BE2C (cell line): Measurements from ENCODE around the gene LHFPL4.

Experiments
- DNase-seq: peaks from one replicate; pipeline ENCODE4 v3.0.0-alpha.2; 2020
- H3K27me3 ChIP-seq: fragments of 250-450 bp; sonication (Bioruptor Pico); 2 replicates; pipeline ENCODE4 v1.5.1; 2020; ENCODE audit warnings: mild to moderate bottlenecking
- H3K36me3 ChIP-seq: fragments of 250-450 bp; sonication (Bioruptor Pico); 2 replicates; pipeline ENCODE4 v1.5.1; 2020; ENCODE audit warnings: mild to moderate bottlenecking
- H3K4me1 ChIP-seq: fragments of 250-450 bp; sonication (Bioruptor Pico); 2 replicates; pipeline ENCODE4 v1.5.1; 2020
- H3K4me3 ChIP-seq: 2 replicates; pipeline ENCODE4 v1.5.1; 2011; ENCODE audit warnings: low read depth, low read length
- H3K9me3 ChIP-seq: fragments of 250-450 bp; sonication (Bioruptor Pico); 2 replicates; pipeline ENCODE4 v1.5.1; 2020
- CTCF ChIP-seq: IDR thresholded peaks from 2 replicates; pipeline ENCODE4 v1.5.1; 2012; ENCODE audit warnings: mild to moderate bottlenecking, low read depth, low read length

The LHFPL4 gene

GRCh38 chr3:9514956-9515355, 38.7 kb downstream of the LHFPL4 start:
- H3K9me3 ChIP-seq, result no peaks in the 10 kb centered on the region
- no peaks in the 10 kb centered on the region for H3K27me3 ChIP-seq
- no peak for DNase-seq
- no peaks in the 10 kb centered on the region for H3K4me1 ChIP-seq
- H3K36me3 ChIP-seq, result no peaks in the 10 kb centered on the region
- H3K4me3 ChIP-seq, result no peak overlapping the region
- TF ChIP-seq CTCF, result no peak

- no peak for DNase-seq
- TF ChIP-seq CTCF, result no peak
- Histone ChIP-seq H3K36me3 (no peaks in the 10 kb centered on the region), H3K4me3 (no peak overlapping the region), H3K4me1 (no peaks in the 10 kb centered on the region), H3K27me3 (no peaks in the 10 kb centered on the region), H3K9me3 (no peaks in the 10 kb centered on the region)
These were observed 39.3 kb downstream of the LHFPL4 start for GRCh38 chr3:9514306-9514705.

GRCh38 chr3:9512456-9513045, 41.1 kb downstream of the LHFPL4 start:
- no peaks in the 10 kb centered on the region for H3K4me1 ChIP-seq
- no peak for TF ChIP-seq CTCF
- DNase-seq, result no peak
- H3K27me3 ChIP-seq, result no peaks in the 10 kb centered on the region
- no peaks in the 10 kb centered on the region for H3K36me3 ChIP-seq
- H3K9me3 ChIP-seq, result no peaks in the 10 kb centered on the region
- no peak overlapping the region for H3K4me3 ChIP-seq

- no peak overlapping the region for H3K4me3 ChIP-seq
- H3K36me3 ChIP-seq, result no peaks in the 10 kb centered on the region
- H3K9me3 ChIP-seq, result no peaks in the 10 kb centered on the region
- no peaks in the 10 kb centered on the region for H3K27me3 ChIP-seq
- no peaks in the 10 kb centered on the region for H3K4me1 ChIP-seq
- peak; percentile 48 for DNase-seq
- TF ChIP-seq CTCF, result no peak
These were observed 44.8 kb downstream of the LHFPL4 start for GRCh38 chr3:9508781-9509180.

- Histone ChIP-seq H3K36me3 (no peaks in the 10 kb centered on the region), H3K4me1 (no peaks in the 10 kb centered on the region), H3K4me3 (no peak overlapping the region), H3K9me3 (no peaks in the 10 kb centered on the region), H3K27me3 (no peaks in the 10 kb centered on the region)
- no peak for DNase-seq
- no peak for TF ChIP-seq CTCF
These were observed 45.7 kb downstream of the LHFPL4 start for GRCh38 chr3:9507586-9508578.

- peak; percentile 82 for TF ChIP-seq CTCF
- DNase-seq, result peak; percentile 70
- no peaks in the 10 kb centered on the region for H3K36me3 ChIP-seq
- H3K4me1 ChIP-seq, result no peaks in the 10 kb centered on the region
- no peak overlapping the region for H3K4me3 ChIP-seq
- no peaks in the 10 kb centered on the region for H3K9me3 ChIP-seq
- H3K27me3 ChIP-seq, result no peaks in the 10 kb centered on the region
These were observed 50.3 kb downstream of the LHFPL4 start for GRCh38 chr3:9503283-9503682.
